HepG2 (cell line): ENCODE data around the gene ALDOA. TPM values are rescaled to one million over a fixed set of nuclear protein-coding genes. Genes with fewer than 3 reads are reported as not detected.
A peak's percentile ranks its signal among the peaks of the same experiment; 100 is the strongest.

Experiments
- CHD4 ChIP-seq: fragments of 200-600 bp; sonication (generic); IDR thresholded peaks from 2 replicates; pipeline ENCODE4 v1.7.0; 2017; ENCODE audit warnings: mild to moderate bottlenecking, low read length, borderline replicate concordance
- FOXK2 ChIP-seq: fragments of 450-650 bp; IDR thresholded peaks from 2 replicates; pipeline ENCODE4 v1.6.1; 2016
- MNT ChIP-seq: fragments of 450-650 bp; IDR thresholded peaks from 2 replicates; pipeline ENCODE4 v1.6.1; 2016
- NFYC ChIP-seq: IDR thresholded peaks from 2 replicates; pipeline ENCODE4 v1.6.1; 2016; ENCODE audit warnings: missing genetic modification reagents, missing compliant biosample characterization
- PAXIP1 ChIP-seq: sonication (generic); formaldehyde crosslinking; conservative IDR thresholded peaks from 2 replicates; pipeline ENCODE4 v1.4.0; 2020; ENCODE audit warnings: mild to moderate bottlenecking, missing genetic modification reagents, moderate library complexity
- PPARG ChIP-seq: conservative IDR thresholded peaks from 2 replicates; pipeline ENCODE4 v1.6.1; 2016; ENCODE audit warnings: missing biosample characterization, missing genetic modification reagents
- ZBTB34 ChIP-seq: sonication (generic); formaldehyde crosslinking; IDR thresholded peaks from 2 replicates; pipeline ENCODE4 v1.8.0; 2022; ENCODE audit warnings: mild to moderate bottlenecking, missing genetic modification reagents
- ZHX2 ChIP-seq, 2 experiments: sonication (generic) in 1 of 2; formaldehyde crosslinking in 1 of 2; IDR thresholded peaks; 2 replicates each; pipeline versions ENCODE4 v1.6.1 to v1.9.0; 2014 to 2022; ENCODE audit warnings: antibody characterized with exemption in 1 of 2, borderline replicate concordance in 1 of 2, inconsistent platforms in 1 of 2, low read depth in 1 of 2, missing genetic modification reagents in 1 of 2
- ZNF503 ChIP-seq: sonication (generic); formaldehyde crosslinking; IDR thresholded peaks from 2 replicates; pipeline ENCODE4 v1.4.0; 2020; ENCODE audit warnings: missing genetic modification reagents
- ZNF800 ChIP-seq: sonication (generic); formaldehyde crosslinking; IDR thresholded peaks from 2 replicates; pipeline ENCODE4 v1.4.0; 2020; ENCODE audit warnings: missing genetic modification reagents
- polyA plus RNA-seq, 8 experiments: library from polyadenylated mRNA; depleted of rRNA in 3 of 8; stranded (reverse) in 7 of 8; unstranded in 1 of 8; fragments of >200 nt; fragmentation: Illumina TruSeq in 4 of 8; extraction: Trizol in 4 of 8; gene quantifications; 2 replicates each; pipeline versions ENCODE4 v1.2.1 to v1.2.3, GENCODE V29; 2011 to 2016; ENCODE audit warnings: low read depth in 4 of 8, missing spikeins in 1 of 8, mixed read lengths in 1 of 8; ENCODE audit not compliant: insufficient read depth in 1 of 8
- total RNA-seq, 5 experiments: library from RNA; depleted of rRNA; stranded (reverse); fragments of >200 nt; fragmentation: Illumina TruSeq; extraction: Trizol; gene quantifications; 2 replicates each; pipeline ENCODE4 v1.2.3, GENCODE V29; 2016; ENCODE audit warnings: low read depth in 1 of 5

The ALDOA gene
- total and polyA plus RNA-seq, 2 of the 13 experiments (the other 11 are each of a cell fraction or from before 2014, with no cell fraction given): 925 to 1,884 TPM

GRCh38 chr16:30052671-30053372 is 12.7 kb upstream of the ALDOA start (continued):
- TF ChIP-seq ZHX2 (IDR thresholded peaks at IDR 0.05; ENCODE audit: low read depth) (peak; percentile 72; the same call in 1 of the 2 replicates), ZHX2 (CRISPR knock-in tag; IDR thresholded peaks at IDR 0.05; ENCODE audit: borderline replicate concordance) (peak; percentile 69; the same call in 1 of the 2 replicates), PAXIP1 (CRISPR knock-in tag) (peak; percentile 63), ZBTB34 (CRISPR knock-in tag) (peak; percentile 58; the same call in 1 of the 2 replicates), NFYC (CRISPR knock-in tag) (peak; percentile 65), FOXK2 (no peak), MNT (0 out of 2 replicates have a peak, but pooled peaks have one; percentile 20), ZNF800 (CRISPR knock-in tag) (peak; percentile 85; the same call in 1 of the 2 replicates), CHD4 (no peak), ZNF503 (CRISPR knock-in tag) (0 out of 2 replicates have a peak, but pooled peaks have one; percentile 63), PPARG (CRISPR knock-in tag) (peak; percentile 73)
